ENCODE data around the gene ILK.

GRCh38 chr11:6611963-6612212, 8.3 kb downstream of the ILK start:
- no peak for TF ChIP-seq RERE (CRISPR knock-in tag; IDR thresholded peaks at IDR 0.05; ENCODE audit: low read depth)
- TF ChIP-seq CEBPB (IDR thresholded peaks at IDR 0.05; ENCODE audit: borderline replicate concordance, low read depth, low read length), result no peak
- no peak for TF ChIP-seq ATF2 (CRISPR knock-in tag; IDR thresholded peaks at IDR 0.05)
- TF ChIP-seq FOXO1 (CRISPR knock-in tag; IDR thresholded peaks at IDR 0.05), result no peak
- TF ChIP-seq POLR2A (IDR thresholded peaks at IDR 0.05; ENCODE audit: insufficient read depth in 1 of 2, low read depth in 2 of 2, low read length in 2 of 2), result no peak
- TF ChIP-seq TARDBP (CRISPR knock-in tag; IDR thresholded peaks at IDR 0.05), result no peak
- TF ChIP-seq MXD1 (CRISPR knock-in tag; IDR thresholded peaks at IDR 0.05), result no peak
- no peak for TF ChIP-seq KDM5B (CRISPR knock-in tag; IDR thresholded peaks at IDR 0.05; ENCODE audit: borderline replicate concordance)
- TF ChIP-seq NR2F6 (IDR thresholded peaks at IDR 0.05), result no peak
- no peak for TF ChIP-seq NR2F6 (CRISPR knock-in tag; IDR thresholded peaks at IDR 0.05)
- TF ChIP-seq CTCF (CRISPR knock-in tag; IDR thresholded peaks at IDR 0.05), result no peak
- no peak for TF ChIP-seq ETV6 (CRISPR knock-in tag; conservative IDR thresholded peaks at IDR 0.05)
- no peak for TF ChIP-seq HNRNPH1 (optimal IDR thresholded peaks at IDR 0.05; ENCODE audit: low read depth, low read length)
